Activated T-cell treated with anti-CD3 and anti-CD28 coated beads, Interleukin-2, amount 50 U/mL, for 4 hours (primary cell): ENCODE results near the gene FABP1. TPM values are rescaled to one million over a fixed set of nuclear protein-coding genes. Genes with fewer than 3 reads are reported as not detected.

ENCODE experiments used
- ATAC-seq, 2 donors: fragments of 200-7000 bp; cut with Tn5 transposase; one replicate each; pipeline ENCODE4 v1.10.0; 2021
- DNase-seq: peaks from one replicate; pipeline ENCODE4 v3.0.0-alpha.2; 2020
- H3K27me3 Mint-ChIP-seq: one replicate; pipeline ENCODE4 v1.8.0; 2021; ENCODE audit warnings: low read depth, mixed read lengths
- H3K36me3 Mint-ChIP-seq: one replicate; pipeline ENCODE4 v1.8.0; 2022; ENCODE audit warnings: mixed read lengths; ENCODE audit not compliant: insufficient read depth
- H3K4me1 Mint-ChIP-seq: one replicate; pipeline ENCODE4 v1.8.0; 2021; ENCODE audit warnings: low read depth, mixed read lengths
- H3K4me3 Mint-ChIP-seq: one replicate; pipeline ENCODE4 v1.8.0; 2021; ENCODE audit warnings: mild to moderate bottlenecking, moderate library complexity, mixed read lengths
- H3K9me3 Mint-ChIP-seq: one replicate; pipeline ENCODE4 v1.8.0; 2021; ENCODE audit warnings: mixed read lengths
- total RNA-seq, 3 donors: library from RNA; stranded (reverse); gene quantifications; one replicate each; pipeline ENCODE4 v1.2.1, GENCODE V29; 2021

FABP1 gene
- total RNA-seq, 3 donors from 2014 or later, result 0.30 to 0.40 (median 0.35) TPM

- DNase-seq, result no peak
- no peak for ATAC-seq
- H3K27me3 Mint-ChIP-seq, result no peaks in the 10 kb centered on the region
- H3K4me1 Mint-ChIP-seq, result peaks cover 20% of the 10 kb centered on the region
- no peak overlapping the region for H3K4me3 Mint-ChIP-seq
- no peaks in the 10 kb centered on the region for H3K9me3 Mint-ChIP-seq
- H3K36me3 Mint-ChIP-seq, result no peaks in the 10 kb centered on the region
These were observed 40.8 kb downstream of the FABP1 start for GRCh38 chr2:88087073-88087472.

DNA sequence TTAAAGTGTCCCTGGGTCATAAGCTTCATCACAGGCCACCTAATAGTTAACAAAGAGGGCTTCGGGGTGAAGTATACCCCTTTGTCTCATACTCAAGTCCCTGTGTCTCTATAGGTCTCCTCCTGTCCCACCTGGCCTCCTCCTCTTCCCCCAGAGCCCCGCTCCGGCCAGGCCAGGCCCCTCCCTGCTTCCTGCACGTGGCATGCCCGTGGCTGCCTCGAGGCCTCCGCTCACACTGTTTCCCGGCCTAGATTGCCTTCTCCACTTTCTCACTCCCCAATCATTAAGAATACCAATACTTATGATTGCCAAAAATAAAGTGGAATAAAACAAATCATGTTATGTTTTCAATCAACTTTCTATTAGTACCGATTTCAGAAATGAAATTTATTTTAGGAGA, 41.5 kb downstream of the FABP1 start:
- no peak overlapping the region for H3K4me3 Mint-ChIP-seq
- ATAC-seq (no peak), DNase-seq (no peak)
- no peaks in the 10 kb centered on the region for H3K27me3 Mint-ChIP-seq
- peaks cover 20% of the 10 kb centered on the region for H3K4me1 Mint-ChIP-seq
- H3K36me3 Mint-ChIP-seq, result no peaks in the 10 kb centered on the region
- no peaks in the 10 kb centered on the region for H3K9me3 Mint-ChIP-seq

DNA sequence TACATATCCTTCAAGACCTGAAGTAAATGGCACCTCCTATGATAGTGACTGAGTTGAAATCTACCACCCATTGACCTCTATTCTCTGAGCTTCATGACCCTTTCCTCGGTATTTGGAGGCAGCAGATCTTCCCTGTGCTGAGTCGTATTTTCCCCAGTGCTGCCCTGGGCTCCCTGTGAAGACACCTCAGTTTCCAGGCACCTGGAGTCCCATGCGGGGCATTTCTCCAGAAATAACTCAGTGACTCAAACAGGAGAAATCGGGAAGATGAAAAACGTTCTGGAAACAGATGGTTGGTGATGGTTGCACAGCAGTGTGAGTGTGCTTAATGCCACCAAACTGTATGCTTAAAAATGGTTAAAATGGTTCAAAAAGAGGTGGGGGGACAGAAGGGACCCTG, 42.3 kb downstream of the FABP1 start:
- no peak for DNase-seq
- no peaks in the 10 kb centered on the region for H3K9me3 Mint-ChIP-seq
- no peaks in the 10 kb centered on the region for H3K27me3 Mint-ChIP-seq
- H3K4me1 Mint-ChIP-seq, result peaks cover 12% of the 10 kb centered on the region
- H3K36me3 Mint-ChIP-seq, result no peaks in the 10 kb centered on the region
- no peak overlapping the region for H3K4me3 Mint-ChIP-seq
- ATAC-seq, result no peak

GRCh38 chr2:88085099-88085498, 42.8 kb downstream of the FABP1 start:
- Mint-ChIP-seq H3K27me3 (no peaks in the 10 kb centered on the region), H3K36me3 (no peaks in the 10 kb centered on the region), H3K4me3 (no peak overlapping the region), H3K9me3 (no peaks in the 10 kb centered on the region), H3K4me1 (peaks cover 7% of the 10 kb centered on the region)
- DNase-seq (no peak), ATAC-seq (no peak)

- no peaks in the 10 kb centered on the region for H3K27me3 Mint-ChIP-seq
- no peaks in the 10 kb centered on the region for H3K36me3 Mint-ChIP-seq
- no peak overlapping the region for H3K4me3 Mint-ChIP-seq
- no peaks in the 10 kb centered on the region for H3K9me3 Mint-ChIP-seq
- DNase-seq (no peak), ATAC-seq (no peak)
- no peaks in the 10 kb centered on the region for H3K4me1 Mint-ChIP-seq
These were observed 45.1 kb downstream of the FABP1 start for GRCh38 chr2:88082781-88083180.

DNA sequence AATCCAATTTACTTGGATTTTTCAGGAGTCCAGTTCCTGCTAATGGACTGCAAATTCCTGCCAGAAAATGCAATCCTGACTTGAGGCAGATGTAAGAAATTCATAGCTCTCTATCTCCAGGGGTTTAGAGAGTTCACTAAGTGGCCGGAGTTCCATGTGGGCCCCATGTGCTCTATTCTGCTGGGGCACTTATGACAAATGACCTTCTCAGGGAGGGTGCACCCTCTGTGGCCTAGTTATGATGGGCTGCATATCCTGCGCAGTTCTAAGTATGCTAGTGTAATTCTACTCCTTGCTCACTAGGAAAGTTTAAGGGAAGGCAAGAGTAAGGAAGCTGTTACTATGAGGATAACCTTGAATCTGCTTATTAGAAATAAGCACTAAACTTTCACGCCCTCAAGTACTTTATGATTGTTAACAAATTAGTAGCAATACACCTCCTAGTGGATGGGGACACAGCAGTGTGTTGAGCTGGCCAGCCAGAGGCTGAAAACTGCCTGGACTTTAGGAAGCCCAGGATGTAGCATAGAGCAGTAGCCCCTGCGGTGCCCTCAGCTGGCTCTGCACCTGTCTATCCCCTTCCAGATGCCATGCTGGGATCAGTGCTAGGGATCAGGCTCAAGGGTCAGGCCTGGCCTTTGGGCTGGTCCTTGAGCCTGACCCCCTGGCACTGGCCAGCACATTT, 45.8 kb downstream of the FABP1 start:
- Mint-ChIP-seq H3K27me3 (no peaks in the 10 kb centered on the region), H3K4me3 (no peak overlapping the region), H3K9me3 (no peaks in the 10 kb centered on the region), H3K4me1 (no peaks in the 10 kb centered on the region), H3K36me3 (no peaks in the 10 kb centered on the region)
- DNase-seq (no peak), ATAC-seq (no peak)

GRCh38 chr2:88080545-88080944, 47.3 kb downstream of the FABP1 start:
- no peaks in the 10 kb centered on the region for H3K27me3 Mint-ChIP-seq
- ATAC-seq (no peak), DNase-seq (no peak)
- H3K4me3 Mint-ChIP-seq, result no peak overlapping the region
- H3K36me3 Mint-ChIP-seq, result no peaks in the 10 kb centered on the region
- H3K9me3 Mint-ChIP-seq, result no peaks in the 10 kb centered on the region
- H3K4me1 Mint-ChIP-seq, result no peaks in the 10 kb centered on the region

- DNase-seq, result no peak
- Mint-ChIP-seq H3K4me1 (no peaks in the 10 kb centered on the region), H3K4me3 (no peak overlapping the region), H3K27me3 (no peaks in the 10 kb centered on the region), H3K9me3 (no peaks in the 10 kb centered on the region), H3K36me3 (no peaks in the 10 kb centered on the region)
- no peak for ATAC-seq
These were observed 49.2 kb downstream of the FABP1 start for GRCh38 chr2:88078643-88079172.

GRCh38 chr2:88077080-88077479, 50.8 kb downstream of the FABP1 start:
- no peaks in the 10 kb centered on the region for H3K36me3 Mint-ChIP-seq
- H3K4me3 Mint-ChIP-seq, result no peak overlapping the region
- ATAC-seq (no peak), DNase-seq (no peak)
- H3K9me3 Mint-ChIP-seq, result no peaks in the 10 kb centered on the region
- no peaks in the 10 kb centered on the region for H3K4me1 Mint-ChIP-seq
- no peaks in the 10 kb centered on the region for H3K27me3 Mint-ChIP-seq

- DNase-seq, result no peak
- Mint-ChIP-seq H3K9me3 (no peaks in the 10 kb centered on the region), H3K27me3 (no peaks in the 10 kb centered on the region), H3K4me3 (no peak overlapping the region), H3K4me1 (no peaks in the 10 kb centered on the region), H3K36me3 (no peaks in the 10 kb centered on the region)
- no peak for ATAC-seq
These were observed 53.0 kb downstream of the FABP1 start for GRCh38 chr2:88074854-88075292.

DNA sequence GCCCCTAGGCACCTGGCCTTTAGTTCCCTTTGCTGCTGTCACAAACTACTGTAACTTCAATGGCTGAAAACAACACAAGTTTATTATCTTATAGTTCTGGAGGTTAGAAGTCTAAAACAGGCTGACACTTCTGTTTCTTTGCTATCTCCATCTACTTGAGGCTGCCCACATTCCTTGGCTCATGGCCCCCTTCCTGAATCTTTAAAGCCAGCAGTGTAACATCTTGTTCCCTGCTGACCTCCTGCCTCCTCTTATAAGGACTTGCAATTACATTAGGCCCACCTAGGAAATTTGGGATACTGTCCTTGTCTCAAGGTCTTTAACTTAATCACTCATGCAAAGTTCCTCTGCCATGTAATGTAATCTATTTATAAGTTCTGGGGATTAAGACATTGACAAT, 53.7 kb downstream of the FABP1 start:
- ATAC-seq (no peak), DNase-seq (no peak)
- Mint-ChIP-seq H3K27me3 (no peaks in the 10 kb centered on the region), H3K4me1 (no peaks in the 10 kb centered on the region), H3K9me3 (no peaks in the 10 kb centered on the region), H3K36me3 (no peaks in the 10 kb centered on the region), H3K4me3 (no peak overlapping the region)

Other genes with a start within 250 kb of the FABP1 start
- gene RNU2-63P, start 111.5 kb downstream of the FABP1 start, total RNA-seq, result 10 to 100 TPM; 27.8 to 49.1 (median 40.2) TPM
- gene KRCC1, start 72.3 kb downstream of the FABP1 start, total RNA-seq, result 1 to 10 TPM; 5.7 to 6.9 (median 6.6) TPM
- gene SMYD1, start 60.2 kb downstream of the FABP1 start, total RNA-seq, result not detected
- gene THNSL2, start 42.3 kb upstream of the FABP1 start, total RNA-seq, result 1 to 10 TPM in 1 of 3 donors, under 1 TPM in 2; 0.28 to 1.4 (median 0.37) TPM